GM12878 (cell line): ENCODE results near the gene KDM4C. TPM values are rescaled to one million over a fixed set of nuclear protein-coding genes. Genes with fewer than 3 reads are reported as not detected.

Experiments used
- ATAC-seq: fragments of 200-7000 bp; cut with Tn5 transposase; 3 replicates; pipeline ENCODE4 v1.9.1; 2020; ENCODE audit warnings: mild to moderate bottlenecking, moderate library complexity
- BruUV-seq: library from RNA; stranded (reverse); fragments of 400-500 nt; replicated peaks from 2 replicates; lab custom pipeline; 2021; lab: Mats Ljungman, UMichigan
- CTCF ChIA-PET: fragments of 300-600 bp; sonication (Branson Sonifier 250); formaldehyde crosslinking; extraction: SDS; loops from one replicate; lab custom pipeline; 2021; ENCODE audit warnings: inconsistent platforms; lab: Yijun Ruan, JAX
- POLR2A ChIA-PET: fragments of 350-600 bp; formaldehyde crosslinking; extraction: SDS; loops from one replicate; lab custom pipeline; 2021; ENCODE audit warnings: inconsistent platforms; lab: Charles Lee
- RAD21 ChIA-PET: fragments of 300-600 bp; sonication (Branson Sonifier 250); formaldehyde crosslinking; loops from one replicate; lab custom pipeline; 2023; ENCODE audit warnings: antibody characterized with exemption; ENCODE audit not compliant: unreplicated experiment; lab: Charles Lee
- SMC1A ChIA-PET: fragments of 300-600 bp; sonication (Branson Sonifier 250); formaldehyde crosslinking; loops from one replicate; lab custom pipeline; 2023; ENCODE audit not compliant: unreplicated experiment, uncharacterized antibody; lab: Charles Lee
- DNase-seq: peaks from one replicate; pipeline ENCODE4 v3.0.0-alpha.2; 2011; ENCODE audit warnings: low read depth, low spot score
- FAIRE-seq: peaks from 3 replicates; lab custom pipeline; 2011; peaks lifted over from hg19 to GRCh38; lab: Jason Lieb, UNC
- H2AFZ ChIP-seq: 2 replicates; pipeline ENCODE4 v1.6.0; 2011; ENCODE audit warnings: low read depth, low read length, control low read depth; ENCODE audit not compliant: control insufficient read depth
- H3K27ac ChIP-seq: 2 replicates; pipeline ENCODE4 v1.5.1; 2011; ENCODE audit warnings: control low read depth; ENCODE audit not compliant: control insufficient read depth, insufficient read depth
- H3K27me3 ChIP-seq, 2 experiments: replicated peaks in 1 of 2; 2 replicates each; pipeline versions ENCODE4 v1.6.0 to v1.6.1; 2011; ENCODE audit warnings: low read length in 1 of 2; ENCODE audit not compliant: control insufficient read depth in 2 of 2, insufficient read depth in 2 of 2
- H3K36me3 ChIP-seq, 2 experiments: 2 replicates each; pipeline ENCODE4 v1.5.1; 2011; ENCODE audit warnings: low read length in 1 of 2; ENCODE audit not compliant: control insufficient read depth in 2 of 2, insufficient read depth in 2 of 2
- H3K4me1 ChIP-seq: 2 replicates; pipeline ENCODE4 v1.6.1; 2011; ENCODE audit warnings: mild to moderate bottlenecking, low read length, moderate library complexity, mixed read lengths; ENCODE audit not compliant: control insufficient read depth, insufficient read depth
- H3K4me2 ChIP-seq: 2 replicates; pipeline ENCODE4 v1.6.0; 2011; ENCODE audit warnings: control low read depth; ENCODE audit not compliant: control insufficient read depth, insufficient read depth
- H3K4me3 ChIP-seq: fragments of 200-600 bp; sonication (generic); 2 replicates; pipeline ENCODE4 v1.5.1; 2016
- H3K79me2 ChIP-seq: 2 replicates; pipeline ENCODE4 v1.6.0; 2011; ENCODE audit warnings: low read length; ENCODE audit not compliant: control insufficient read depth, insufficient read depth
- H3K9ac ChIP-seq: 2 replicates; pipeline ENCODE4 v1.8.0; 2011; ENCODE audit warnings: low read length, control low read depth, mixed read lengths; ENCODE audit not compliant: control insufficient read depth, insufficient read depth
- H3K9me3 ChIP-seq: replicated peaks from 3 replicates; pipeline ENCODE4 v1.5.1; 2011; ENCODE audit warnings: mild to moderate bottlenecking, low read length; ENCODE audit not compliant: control insufficient read depth, insufficient read depth
- H4K20me1 ChIP-seq: 2 replicates; pipeline ENCODE4 v1.6.0; 2011; ENCODE audit not compliant: control insufficient read depth, insufficient read depth
- ATF3 ChIP-seq: IDR thresholded peaks from 2 replicates; pipeline ENCODE4 v1.6.1; 2011; ENCODE audit warnings: low read depth, mild to moderate bottlenecking, low read length, moderate library complexity, borderline replicate concordance; ENCODE audit errors: extremely low read depth
- HCFC1 ChIP-seq: fragments of 150-350 bp; IDR thresholded peaks from 2 replicates; pipeline ENCODE4 v1.6.1; 2014; ENCODE audit warnings: low read length
- MLLT1 ChIP-seq: fragments of 450-650 bp; IDR thresholded peaks from 2 replicates; pipeline ENCODE4 v1.6.1; 2016; ENCODE audit warnings: mild to moderate bottlenecking
- MXI1 ChIP-seq: fragments of 150-350 bp; IDR thresholded peaks from 2 replicates; pipeline ENCODE4 v1.6.1; 2011; ENCODE audit warnings: low read depth, mild to moderate bottlenecking, inconsistent platforms, low read length, improper control_type of control experiment
- RAD21 ChIP-seq: IDR thresholded peaks from 2 replicates; pipeline ENCODE4 v1.6.1; 2011; ENCODE audit warnings: mild to moderate bottlenecking, low read depth, low read length, moderate library complexity; ENCODE audit not compliant: insufficient read depth
- RAD51 ChIP-seq: fragments of 450-650 bp; IDR thresholded peaks from 2 replicates; pipeline ENCODE4 v1.6.1; 2016; ENCODE audit warnings: moderate library complexity, mild to moderate bottlenecking, inconsistent platforms
- USF1 ChIP-seq: IDR thresholded peaks from 2 replicates; pipeline ENCODE4 v1.6.1; 2011; ENCODE audit warnings: borderline replicate concordance, low read depth, mild to moderate bottlenecking, moderate library complexity, mixed read lengths, low read length; ENCODE audit not compliant: insufficient read depth; ENCODE audit errors: extremely low read length
- WGBS: methylation state at CpG from one replicate; pipeline ENCODE4 v1.1.6; 2016; ENCODE audit warnings: low lambda C conversion rate; ENCODE audit not compliant: insufficient replicate concordance, insufficient coverage; ENCODE audit errors: missing lambda C conversion rate; 5-methylcytosine and 5-hydroxymethylcytosine counted together
- in situ Hi-C: fragments of 300-500 bp; cut with MboI; formaldehyde crosslinking; loops from 9 replicates; pipeline ENCODE4 v1.14.3; 2018; ENCODE audit warnings: mixed read lengths
- intact Hi-C: fragments of 100-400 bp; cut with micrococcal nuclease; formaldehyde crosslinking; loops from one replicate; pipeline ENCODE4 v1.14.2; 2022; ENCODE audit not compliant: unreplicated experiment
- polyA plus RNA-seq, 11 experiments: library from polyadenylated mRNA; depleted of rRNA in 4 of 11; unstranded in 6 of 11; stranded (reverse) in 5 of 11; fragments of >200 nt; fragmentation: Nextera tagmentation in 4 of 11; fragmentation: Illumina TruSeq in 1 of 11; extraction: Ambion mirVana in 4 of 11; extraction: Trizol in 1 of 11; gene quantifications; 1 replicate in 1 of 11; 2 replicates in 10 of 11; pipeline versions ENCODE4 v1.2.1 to v1.2.3, GENCODE V29; 2011 to 2016; ENCODE audit warnings: inconsistent platforms in 2 of 11, missing spikeins in 2 of 11, low read depth in 1 of 11
- total RNA-seq, 4 experiments: library from RNA; depleted of rRNA in 3 of 4; stranded (reverse); fragments of >200 nt in 3 of 4; fragmentation: Illumina TruSeq in 1 of 4; extraction: Trizol in 1 of 4; gene quantifications; 2 replicates each; pipeline versions ENCODE4 v1.2.1 to v1.2.3, GENCODE V29; 2013 to 2021

Gene KDM4C
- total and polyA plus RNA-seq, 10 of the 15 experiments (the other 5 are each of a cell fraction or from before 2014, with no cell fraction given), result 6.8 to 41.2 (median 20.1) TPM

GRCh38 chr9:7164440-7165330 lies 406.9 kb downstream of the KDM4C start:
- Histone ChIP-seq H3K27ac (no peak overlapping the region), H3K4me3 (no peak overlapping the region), H3K9ac (no peak overlapping the region), H3K79me2 (no peaks in the 10 kb centered on the region), H3K36me3 (peaks cover 0 to 11% of the 10 kb centered on the region in 2 experiments; a peak in 2 of 4 replicates), H3K4me2 (no peak overlapping the region), H2AFZ (no peak overlapping the region), H4K20me1 (no peaks in the 10 kb centered on the region), H3K4me1 (no peaks in the 10 kb centered on the region), H3K27me3 (no peaks in the 10 kb centered on the region), H3K9me3 (no peaks in the 10 kb centered on the region)
- ATAC-seq (no peak), FAIRE-seq (no peak), DNase-seq (no peak)
- in situ Hi-C loops (no loop called here), intact Hi-C loops (no loop called here)
- WGBS, result 97% methylated on average over 13 of the region's 13 CpGs
- BruUV-seq, result no TSS peak
- POLR2A ChIA-PET, result no interaction called here
- TF ChIP-seq RAD21, result no peak
- TF ChIP-seq MLLT1, result no peak
- no peak for TF ChIP-seq HCFC1
- no peak for TF ChIP-seq RAD51
- TF ChIP-seq MXI1, result no peak
- no peak for TF ChIP-seq ATF3
- no peak for TF ChIP-seq USF1
- CTCF ChIA-PET, result no interaction called here
- SMC1A ChIA-PET, result no interaction called here
- RAD21 ChIA-PET, result no interaction called here
